GM18498 (cell line): ENCODE data around the gene TTC8.

Experiments
- ATAC-seq: cut with Tn5 transposase; IDR thresholded peaks from one replicate; pipeline ENCODE4 v1.9.1; 2021; ENCODE audit warnings: mild to moderate bottlenecking, moderate library complexity; ENCODE audit not compliant: unreplicated experiment

TTC8 gene

GRCh38 chr14:88864198-88864597 lies 39.7 kb downstream of the TTC8 start:
- no peak for ATAC-seq

DNA sequence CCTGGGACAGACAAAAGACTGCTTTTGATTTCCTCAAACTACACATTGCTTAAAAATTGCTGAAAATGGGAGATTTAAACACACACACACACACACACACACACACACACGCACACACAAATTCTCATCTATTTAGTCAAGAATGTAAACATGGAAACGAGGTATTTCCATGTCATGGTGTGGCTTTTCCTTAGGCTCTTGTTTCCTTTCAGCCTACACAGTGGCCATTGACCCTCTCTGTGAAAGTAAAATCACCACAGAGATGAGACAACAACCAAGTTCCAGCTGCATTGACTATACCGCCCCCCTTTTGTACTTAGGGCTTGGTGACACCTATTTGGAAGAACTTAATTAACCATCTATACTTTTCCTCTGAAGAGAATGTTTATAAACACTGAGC lies 41.9 kb downstream of the TTC8 start:
- ATAC-seq: no peak

DNA sequence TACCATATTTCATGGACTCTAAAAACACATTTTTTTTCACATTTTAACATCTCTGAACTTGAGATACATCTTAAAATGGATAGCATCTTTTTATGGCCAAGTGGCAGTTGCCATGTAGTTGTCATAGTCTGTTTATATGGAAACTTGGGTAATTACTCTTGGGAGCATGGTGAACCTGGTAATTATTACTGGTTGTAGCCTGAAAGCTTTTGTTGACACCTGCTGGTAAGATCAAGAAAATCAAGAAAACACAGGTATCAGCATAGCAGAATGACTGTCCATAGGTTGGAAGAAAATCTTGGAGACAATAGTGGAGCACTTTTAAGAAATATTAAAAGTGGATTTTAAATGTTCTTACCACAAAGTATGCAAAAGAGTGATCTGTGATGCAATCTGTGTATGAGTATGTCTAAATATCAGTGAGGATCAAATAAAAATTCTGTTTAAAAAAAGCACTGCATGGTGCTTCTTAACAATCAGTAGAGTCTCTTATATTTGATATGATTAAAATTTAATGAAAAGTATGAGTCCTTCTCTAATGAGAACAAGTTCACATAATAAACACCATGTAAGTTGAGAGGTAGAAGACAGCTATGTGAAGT lies 44.2 kb downstream of the TTC8 start:
- no peak for ATAC-seq

DNA sequence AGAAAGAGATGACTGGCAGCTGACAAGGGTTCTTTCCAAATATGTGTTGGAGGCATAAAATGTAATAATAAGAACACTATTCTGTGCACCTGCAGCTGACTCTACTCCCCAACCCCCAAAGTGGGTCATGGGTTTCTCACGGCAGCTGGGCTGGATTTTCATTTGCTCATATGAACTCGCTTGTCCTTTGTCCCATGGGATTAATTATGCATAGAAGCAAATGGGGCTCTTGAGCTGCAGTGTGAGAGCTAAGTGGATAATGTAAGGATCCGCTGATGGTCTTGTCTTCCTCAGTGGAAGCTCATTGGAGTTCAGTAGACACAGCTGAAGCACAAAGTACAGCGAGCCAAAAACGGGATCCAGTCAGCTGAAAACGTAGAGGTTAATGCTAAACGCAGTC lies 46.3 kb downstream of the TTC8 start:
- no peak for ATAC-seq

DNA sequence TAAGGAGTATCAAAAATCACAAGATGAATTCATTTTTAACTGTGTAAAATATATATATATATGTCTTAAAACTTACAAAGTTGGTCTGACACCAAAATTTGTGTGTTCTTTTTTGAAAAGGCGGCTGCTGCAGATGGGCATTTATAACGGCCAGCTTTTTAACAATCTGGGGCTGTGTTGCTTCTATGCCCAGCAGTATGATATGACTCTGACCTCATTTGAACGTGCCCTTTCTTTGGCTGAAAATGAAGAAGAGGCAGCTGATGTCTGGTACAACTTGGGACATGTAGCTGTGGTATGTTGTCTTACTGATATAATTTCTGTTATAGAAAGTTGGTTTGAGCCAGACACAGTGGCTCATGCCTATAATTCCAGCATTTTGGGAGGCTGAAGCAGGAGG lies 47.0 kb downstream of the TTC8 start:
- no peak for ATAC-seq

GRCh38 chr14:88872976-88873375 lies 48.5 kb downstream of the TTC8 start:
- no peak for ATAC-seq

DNA sequence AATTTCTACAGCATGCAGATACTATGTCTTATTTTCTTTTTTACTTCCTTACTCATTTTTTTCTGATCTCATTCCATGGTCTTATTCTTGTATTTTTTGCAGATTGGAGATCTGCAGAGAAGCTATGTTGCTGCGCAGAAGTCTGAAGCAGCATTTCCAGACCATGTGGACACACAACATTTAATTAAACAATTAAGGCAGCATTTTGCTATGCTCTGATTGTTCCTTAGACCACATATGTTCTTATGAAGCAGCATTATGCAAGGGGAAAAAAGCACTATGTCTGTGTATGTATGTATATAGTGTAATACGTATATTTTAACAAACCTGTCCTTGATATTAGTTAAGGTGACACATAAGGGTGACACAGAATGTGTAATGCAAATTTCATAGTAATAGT lies 52.7 kb downstream of the TTC8 start:
- no peak for ATAC-seq

DNA sequence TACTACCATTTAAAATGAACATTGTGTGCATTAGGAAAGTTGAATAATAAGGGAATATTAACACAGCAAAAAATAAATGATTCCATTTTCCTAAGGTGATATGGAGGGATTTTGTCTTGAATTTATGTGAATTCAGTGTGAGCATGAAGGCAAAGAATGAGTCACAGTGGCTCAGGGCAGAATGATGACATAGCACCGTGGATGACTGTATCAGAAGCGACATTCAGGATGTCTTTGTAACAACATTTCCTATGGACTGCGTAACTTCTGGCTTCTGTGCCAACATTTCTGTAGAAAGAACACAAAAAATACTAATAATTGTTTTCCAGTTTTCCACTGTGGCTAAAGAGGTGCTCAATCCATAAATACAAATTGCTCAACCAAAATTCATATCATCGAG lies 54.6 kb downstream of the TTC8 start:
- no peak for ATAC-seq

- ATAC-seq: no peak
Measured at GRCh38 chr14:88882236-88882635, 57.8 kb downstream of the TTC8 start.

DNA sequence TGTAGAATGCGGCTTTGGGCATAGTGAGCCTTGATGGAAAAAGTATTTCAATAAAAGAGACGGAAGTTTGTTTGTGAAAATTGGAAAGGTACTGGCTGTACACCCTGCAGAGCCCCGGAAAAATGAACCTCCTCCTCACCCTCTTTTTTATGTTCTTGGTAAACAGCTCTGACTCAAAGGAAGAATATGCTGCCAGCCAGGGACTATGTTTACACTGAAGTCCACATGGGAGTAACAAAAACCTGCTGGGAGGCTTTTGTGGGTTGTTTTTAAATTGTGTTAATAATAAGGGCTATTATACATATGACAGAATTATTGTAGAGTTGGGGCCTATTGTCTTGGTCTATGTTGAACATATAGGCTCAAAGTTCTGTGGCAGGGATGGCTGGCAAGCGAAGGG lies 70.7 kb downstream of the TTC8 start:
- ATAC-seq: no peak

GRCh38 chr14:88901189-88901588 lies 76.7 kb downstream of the TTC8 start:
- ATAC-seq: no peak

GRCh38 chr14:88901991-88902390 lies 77.5 kb downstream of the TTC8 start:
- ATAC-seq: no peak

DNA sequence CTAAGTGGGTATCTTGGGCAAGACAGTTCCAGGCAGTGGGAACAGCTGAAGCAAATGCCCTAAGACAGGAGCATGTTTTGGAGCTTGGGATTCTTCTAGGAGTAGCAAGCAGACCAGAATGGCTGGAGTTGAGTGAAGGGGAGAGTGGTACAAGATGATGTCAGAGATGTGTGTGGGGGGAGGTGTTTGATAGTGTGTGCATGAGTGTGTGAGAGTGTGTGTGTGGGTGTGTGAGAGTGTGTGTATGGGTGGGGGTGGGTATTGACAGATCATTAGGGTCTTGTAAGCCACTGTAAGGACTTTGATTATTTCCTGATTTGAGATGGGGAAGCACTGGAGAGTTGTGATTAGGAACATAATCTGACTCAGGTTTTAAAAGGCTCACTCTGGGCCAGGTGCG lies 78.4 kb downstream of the TTC8 start:
- no peak for ATAC-seq

DNA sequence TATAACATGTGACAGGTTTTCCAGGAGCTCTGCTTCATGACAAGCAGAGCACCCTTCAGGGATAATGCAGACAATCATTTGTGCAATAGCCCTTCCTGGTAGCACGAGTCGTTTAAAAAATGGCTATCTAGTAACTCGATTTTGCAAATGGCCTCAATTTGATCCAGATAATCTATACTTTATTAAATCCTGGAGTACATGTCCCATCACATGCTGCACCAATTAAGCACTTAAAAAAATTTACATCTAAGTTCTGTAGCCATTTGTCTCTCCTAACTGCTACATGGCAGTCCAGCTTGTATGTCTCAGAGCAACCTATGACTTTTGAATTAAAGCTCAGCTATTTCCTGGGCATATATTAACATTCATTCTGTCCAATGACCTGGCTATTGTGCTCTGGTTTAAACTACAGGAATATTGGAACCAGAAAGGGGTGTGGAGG lies 79.8 kb downstream of the TTC8 start:
- ATAC-seq: no peak

DNA sequence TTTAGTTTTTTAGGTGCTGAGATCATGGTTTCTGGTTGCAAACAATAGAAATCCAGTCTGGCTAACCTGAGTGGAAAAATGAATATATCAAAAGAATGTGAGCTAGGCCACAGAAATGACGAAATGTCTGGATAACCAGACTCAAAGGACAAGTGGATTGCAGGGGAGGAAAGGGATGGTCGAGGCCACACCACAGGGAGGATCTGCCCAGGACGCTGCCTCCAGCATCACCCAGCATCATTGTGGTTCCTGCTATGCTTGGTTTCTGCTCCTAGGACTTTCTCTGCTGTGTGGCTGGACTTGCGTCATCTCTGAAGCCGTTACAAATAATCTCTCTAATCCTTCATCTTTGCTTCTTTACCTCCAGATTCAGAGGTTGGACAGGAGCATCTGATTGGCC lies 80.4 kb downstream of the TTC8 start:
- no peak for ATAC-seq

GRCh38 chr14:88908216-88908615 lies 83.8 kb downstream of the TTC8 start:
- ATAC-seq: no peak

DNA sequence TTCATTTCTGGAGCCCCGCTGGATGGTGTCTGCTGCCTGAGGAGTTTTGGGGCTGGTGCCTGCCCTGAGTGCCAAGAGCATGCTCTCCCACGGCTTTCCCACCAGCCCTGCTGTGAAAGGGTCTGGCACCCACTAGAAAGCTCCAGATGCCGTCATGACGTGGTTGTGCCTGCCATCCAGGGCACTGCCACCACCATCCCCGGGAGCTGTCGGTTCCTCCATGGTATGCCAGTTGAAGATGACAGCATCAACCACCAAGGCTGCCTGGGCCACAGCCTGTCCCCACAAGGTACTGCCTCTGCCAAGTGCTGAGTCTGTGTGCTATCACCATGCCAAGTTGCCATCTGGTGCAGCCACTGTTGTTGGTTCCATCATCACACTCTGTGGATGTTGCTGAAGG lies 85.9 kb downstream of the TTC8 start:
- no peak for ATAC-seq

DNA sequence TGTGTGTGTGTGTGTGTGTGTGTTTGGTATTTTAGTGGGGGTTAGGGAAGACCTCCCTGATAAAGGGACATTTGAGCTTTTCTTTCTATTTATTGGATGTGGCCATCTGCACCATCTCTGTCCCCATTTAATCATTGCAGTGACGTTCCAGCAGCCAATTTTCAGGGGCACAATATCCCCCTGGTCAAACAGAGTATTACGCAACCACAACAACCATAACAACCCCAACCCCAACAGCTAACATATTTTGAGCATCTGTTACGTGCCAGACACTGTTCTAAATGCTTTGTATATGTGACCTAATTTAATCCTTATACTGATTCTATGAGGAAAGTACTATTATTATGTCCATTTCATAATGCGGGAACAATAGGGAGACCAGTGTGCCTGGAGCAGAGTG lies 87.4 kb downstream of the TTC8 start:
- no peak for ATAC-seq

GRCh38 chr14:88914956-88915355 lies 90.5 kb downstream of the TTC8 start:
- no peak for ATAC-seq

GRCh38 chr14:88919502-88919901 lies 95.1 kb downstream of the TTC8 start:
- no peak for ATAC-seq
